K562 (cell line): ENCODE results near the gene PPP1R12C. TPM values are rescaled to one million over a fixed set of nuclear protein-coding genes. Genes with fewer than 3 reads are reported as not detected.

Experiments
- CREM ChIP-seq: IDR thresholded peaks from 2 replicates; pipeline ENCODE4 v1.6.1; 2014; ENCODE audit warnings: antibody characterized with exemption, low read depth
- CUX1 ChIP-seq: fragments of 200-800 bp; sonication (Bioruptor generic); IDR thresholded peaks from 2 replicates; pipeline ENCODE4 v1.6.1; 2016; ENCODE audit warnings: missing genetic modification characterization, missing compliant biosample characterization
- DLX4 ChIP-seq: fragments of 250-450 bp; sonication (Bioruptor Pico); IDR thresholded peaks from 2 replicates; pipeline ENCODE4 v1.6.1; 2021; ENCODE audit warnings: mild to moderate bottlenecking
- ETV5 ChIP-seq: sonication (generic); formaldehyde crosslinking; IDR thresholded peaks from 2 replicates; pipeline ENCODE4 v1.4.0; 2020; ENCODE audit warnings: low read depth, mild to moderate bottlenecking, missing genetic modification reagents
- FOSL1 ChIP-seq: fragments of 200-800 bp; sonication (Bioruptor generic); conservative IDR thresholded peaks from 2 replicates; pipeline ENCODE4 v1.6.1; 2016; ENCODE audit warnings: missing genetic modification characterization, missing compliant biosample characterization
- JUNB ChIP-seq: fragments of 450-650 bp; formaldehyde crosslinking; conservative IDR thresholded peaks from 2 replicates; pipeline ENCODE4 v1.4.0; 2020; ENCODE audit warnings: mild to moderate bottlenecking
- JUND ChIP-seq, 2 experiments: IDR thresholded peaks; 2 replicates in 1 of 2; 3 replicates in 1 of 2; pipeline ENCODE4 v1.6.1; 2011; ENCODE audit warnings: borderline replicate concordance in 2 of 2, low read depth in 2 of 2, low read length in 2 of 2, improper control_type of control experiment in 1 of 2, missing biosample characterization in 1 of 2, missing genetic modification characterization in 1 of 2, missing genetic modification reagents in 1 of 2
- RCOR1 ChIP-seq, 2 experiments: IDR thresholded peaks; 2 replicates each; pipeline ENCODE4 v1.6.1; 2012; ENCODE audit warnings: low read depth in 2 of 2, low read length in 2 of 2, borderline replicate concordance in 1 of 2, improper control_type of control experiment in 1 of 2
- ZNF507 ChIP-seq: conservative IDR thresholded peaks from 2 replicates; pipeline ENCODE4 v1.6.1; 2017; ENCODE audit warnings: missing genetic modification characterization, missing compliant biosample characterization
- ZNF76 ChIP-seq: fragments of 250-450 bp; sonication (Bioruptor Pico); IDR thresholded peaks from 2 replicates; pipeline ENCODE4 v1.4.0; 2020; ENCODE audit warnings: mild to moderate bottlenecking, moderate library complexity, borderline replicate concordance
- polyA plus RNA-seq, 8 experiments: library from polyadenylated mRNA; depleted of rRNA in 4 of 8; stranded (reverse) in 5 of 8; unstranded in 3 of 8; fragments of >200 nt; fragmentation: Nextera tagmentation in 2 of 8; fragmentation: Illumina TruSeq in 1 of 8; extraction: Ambion mirVana in 2 of 8; extraction: Trizol in 1 of 8; gene quantifications; 2 replicates each; pipeline versions ENCODE4 v1.2.1 to v1.2.3, GENCODE V29; 2011 to 2014; ENCODE audit warnings: inconsistent platforms in 1 of 8, missing spikeins in 1 of 8
- total RNA-seq, 7 experiments: library from RNA; depleted of rRNA in 6 of 7; stranded (reverse); fragments of >200 nt in 6 of 7; fragmentation: Illumina TruSeq in 2 of 7; extraction: Trizol in 2 of 7; gene quantifications; 2 replicates each; pipeline versions ENCODE4 v1.2.1 to v1.2.3, GENCODE V29; 2011 to 2021; ENCODE audit warnings: low replicate concordance in 1 of 7
- TF ChIP-seq, protein P1 (sequence below): sonication (generic); formaldehyde crosslinking; IDR thresholded peaks from 2 replicates; pipeline ENCODE4 v1.8.0; 2022; ENCODE audit warnings: mild to moderate bottlenecking, missing genetic modification reagents, borderline replicate concordance
- TF ChIP-seq, protein P2 (sequence below), 2 experiments: fragments of 450-650 bp; IDR thresholded peaks; 2 replicates each; pipeline ENCODE4 v1.6.1; 2018; ENCODE audit warnings: mild to moderate bottlenecking in 2 of 2, low read depth in 1 of 2; ENCODE audit not compliant: partially characterized antibody in 2 of 2

PPP1R12C gene
- total and polyA plus RNA-seq, 9 of the 15 experiments (the other 6 are each of a cell fraction or from before 2014, with no cell fraction given), result 1.8 to 136 (median 33.7) TPM

DNA sequence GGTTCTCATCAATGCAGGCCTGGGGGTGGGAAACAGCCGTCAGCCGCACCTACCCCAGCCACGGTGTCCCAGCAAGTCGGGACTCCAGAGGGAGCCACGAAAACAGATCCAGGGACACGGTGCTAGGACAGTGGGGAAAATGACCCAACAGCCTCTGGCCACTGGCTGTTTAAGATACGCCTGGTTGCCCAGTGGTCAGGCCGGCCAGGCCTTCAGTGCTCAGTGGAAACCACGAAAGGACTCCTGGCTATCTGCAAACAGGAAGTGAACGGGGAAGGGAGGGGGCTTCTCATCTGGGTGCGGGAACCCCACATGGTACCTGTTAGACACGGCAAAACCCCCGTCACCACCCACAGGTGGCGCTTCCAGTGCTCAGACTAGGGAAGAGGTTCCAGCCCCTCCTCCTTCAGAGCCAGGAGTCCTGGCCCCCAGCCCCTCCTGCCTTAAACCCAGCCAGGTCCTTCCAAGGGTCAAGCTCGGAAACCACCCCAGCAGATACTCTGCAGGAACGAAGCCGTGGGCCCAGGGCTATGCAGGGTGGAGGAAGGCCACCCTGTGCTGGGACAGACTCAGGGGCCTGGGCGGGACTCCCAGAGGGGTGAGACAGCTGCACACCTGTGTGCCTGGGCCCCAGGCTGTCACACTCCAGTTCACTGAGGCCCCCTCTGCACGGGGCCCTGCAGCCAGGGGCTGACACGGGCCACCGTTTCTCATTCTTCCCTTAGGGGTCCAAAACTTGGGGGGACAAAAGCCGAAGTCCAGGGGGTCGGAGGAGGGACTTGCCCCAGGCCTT lies 4.5 kb downstream of the PPP1R12C start (continued):
- TF ChIP-seq CUX1 (CRISPR knock-in tag) (no peak), JUNB (CRISPR knock-in tag) (no peak), RCOR1 (IDR thresholded peaks at IDR 0.05; ENCODE audit: borderline replicate concordance in 1 of 2, low read depth in 2 of 2, low read length in 2 of 2) (no peak), ZNF507 (tag) (no peak), JUND (IDR thresholded peaks at IDR 0.05; ENCODE audit: borderline replicate concordance, low read depth, low read length) (no peak), JUND (tag; IDR thresholded peaks at IDR 0.05; ENCODE audit: borderline replicate concordance, low read depth, low read length) (no peak), CREM (peak; percentile 55; the same call in 1 of the 2 replicates), ETV5 (peak; percentile 79; the same call in 1 of the 2 replicates), FOSL1 (tag) (no peak), ZNF76 (CRISPR knock-in tag) (no peak), DLX4 (no peak)
- TF ChIP-seq, protein P1, sequence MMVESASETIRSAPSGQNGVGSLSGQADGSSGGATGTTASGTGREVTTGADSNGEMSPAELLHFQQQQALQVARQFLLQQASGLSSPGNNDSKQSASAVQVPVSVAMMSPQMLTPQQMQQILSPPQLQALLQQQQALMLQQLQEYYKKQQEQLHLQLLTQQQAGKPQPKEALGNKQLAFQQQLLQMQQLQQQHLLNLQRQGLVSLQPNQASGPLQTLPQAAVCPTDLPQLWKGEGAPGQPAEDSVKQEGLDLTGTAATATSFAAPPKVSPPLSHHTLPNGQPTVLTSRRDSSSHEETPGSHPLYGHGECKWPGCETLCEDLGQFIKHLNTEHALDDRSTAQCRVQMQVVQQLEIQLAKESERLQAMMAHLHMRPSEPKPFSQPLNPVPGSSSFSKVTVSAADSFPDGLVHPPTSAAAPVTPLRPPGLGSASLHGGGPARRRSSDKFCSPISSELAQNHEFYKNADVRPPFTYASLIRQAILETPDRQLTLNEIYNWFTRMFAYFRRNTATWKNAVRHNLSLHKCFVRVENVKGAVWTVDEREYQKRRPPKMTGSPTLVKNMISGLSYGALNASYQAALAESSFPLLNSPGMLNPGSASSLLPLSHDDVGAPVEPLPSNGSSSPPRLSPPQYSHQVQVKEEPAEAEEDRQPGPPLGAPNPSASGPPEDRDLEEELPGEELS (CRISPR knock-in tag), result no peak
- TF ChIP-seq, protein P2, sequence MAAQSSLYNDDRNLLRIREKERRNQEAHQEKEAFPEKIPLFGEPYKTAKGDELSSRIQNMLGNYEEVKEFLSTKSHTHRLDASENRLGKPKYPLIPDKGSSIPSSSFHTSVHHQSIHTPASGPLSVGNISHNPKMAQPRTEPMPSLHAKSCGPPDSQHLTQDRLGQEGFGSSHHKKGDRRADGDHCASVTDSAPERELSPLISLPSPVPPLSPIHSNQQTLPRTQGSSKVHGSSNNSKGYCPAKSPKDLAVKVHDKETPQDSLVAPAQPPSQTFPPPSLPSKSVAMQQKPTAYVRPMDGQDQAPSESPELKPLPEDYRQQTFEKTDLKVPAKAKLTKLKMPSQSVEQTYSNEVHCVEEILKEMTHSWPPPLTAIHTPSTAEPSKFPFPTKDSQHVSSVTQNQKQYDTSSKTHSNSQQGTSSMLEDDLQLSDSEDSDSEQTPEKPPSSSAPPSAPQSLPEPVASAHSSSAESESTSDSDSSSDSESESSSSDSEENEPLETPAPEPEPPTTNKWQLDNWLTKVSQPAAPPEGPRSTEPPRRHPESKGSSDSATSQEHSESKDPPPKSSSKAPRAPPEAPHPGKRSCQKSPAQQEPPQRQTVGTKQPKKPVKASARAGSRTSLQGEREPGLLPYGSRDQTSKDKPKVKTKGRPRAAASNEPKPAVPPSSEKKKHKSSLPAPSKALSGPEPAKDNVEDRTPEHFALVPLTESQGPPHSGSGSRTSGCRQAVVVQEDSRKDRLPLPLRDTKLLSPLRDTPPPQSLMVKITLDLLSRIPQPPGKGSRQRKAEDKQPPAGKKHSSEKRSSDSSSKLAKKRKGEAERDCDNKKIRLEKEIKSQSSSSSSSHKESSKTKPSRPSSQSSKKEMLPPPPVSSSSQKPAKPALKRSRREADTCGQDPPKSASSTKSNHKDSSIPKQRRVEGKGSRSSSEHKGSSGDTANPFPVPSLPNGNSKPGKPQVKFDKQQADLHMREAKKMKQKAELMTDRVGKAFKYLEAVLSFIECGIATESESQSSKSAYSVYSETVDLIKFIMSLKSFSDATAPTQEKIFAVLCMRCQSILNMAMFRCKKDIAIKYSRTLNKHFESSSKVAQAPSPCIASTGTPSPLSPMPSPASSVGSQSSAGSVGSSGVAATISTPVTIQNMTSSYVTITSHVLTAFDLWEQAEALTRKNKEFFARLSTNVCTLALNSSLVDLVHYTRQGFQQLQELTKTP (IDR thresholded peaks at IDR 0.05; ENCODE audit: low read depth in 1 of 2, partially characterized antibody in 2 of 2), result no peak
